ENCODE measurements around the gene DYNLL2.
"Not testable (repeated sequence)": the region's sequence is repeated elsewhere in the genome, so short reads cannot be mapped to it uniquely, and the experiment has no call there.

Gene DYNLL2

GRCh38 chr17:58065238-58065637 is 18.0 kb upstream of the DYNLL2 start:
- no peak overlapping the region for H3K4me3 ChIP-seq (replicated peaks; ENCODE audit: low read depth, low read length)
- DNase-seq (ENCODE audit: extremely low read depth, low read depth), result no peak
- TF ChIP-seq CTCF (IDR thresholded peaks at IDR 0.05; ENCODE audit: low read depth, low read length, missing control alignments), result no peak

- H3K4me3 ChIP-seq (replicated peaks; ENCODE audit: low read depth, low read length), result no peak overlapping the region
- TF ChIP-seq CTCF (IDR thresholded peaks at IDR 0.05; ENCODE audit: low read depth, low read length, missing control alignments), result no peak
- no peak for DNase-seq (ENCODE audit: extremely low read depth, low read depth)
These were observed 16.8 kb upstream of the DYNLL2 start for GRCh38 chr17:58066401-58066800.

DNA sequence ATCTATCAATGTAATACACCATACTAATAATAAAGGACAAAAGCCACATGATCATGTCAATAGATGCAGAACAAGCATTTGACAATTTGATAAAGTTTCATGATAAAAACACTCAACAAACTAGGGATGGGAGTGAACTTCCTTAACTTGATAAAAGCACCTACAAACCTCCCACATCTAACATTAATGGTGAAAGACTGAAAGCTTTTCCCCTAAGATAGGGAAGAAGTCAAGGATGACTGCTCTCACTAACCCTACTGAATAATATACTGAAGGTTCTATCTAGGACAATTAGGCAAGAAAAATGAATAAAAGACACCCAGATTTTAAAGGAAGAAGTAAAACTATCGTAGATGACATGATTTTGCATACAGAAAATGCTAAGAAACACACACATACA is 10.4 kb upstream of the DYNLL2 start:
- no peak for DNase-seq (ENCODE audit: extremely low read depth, low read depth)
- no peak for TF ChIP-seq CTCF (IDR thresholded peaks at IDR 0.05; ENCODE audit: low read depth, low read length, missing control alignments)
- no peak overlapping the region for H3K4me3 ChIP-seq (replicated peaks; ENCODE audit: low read depth, low read length)

DNA sequence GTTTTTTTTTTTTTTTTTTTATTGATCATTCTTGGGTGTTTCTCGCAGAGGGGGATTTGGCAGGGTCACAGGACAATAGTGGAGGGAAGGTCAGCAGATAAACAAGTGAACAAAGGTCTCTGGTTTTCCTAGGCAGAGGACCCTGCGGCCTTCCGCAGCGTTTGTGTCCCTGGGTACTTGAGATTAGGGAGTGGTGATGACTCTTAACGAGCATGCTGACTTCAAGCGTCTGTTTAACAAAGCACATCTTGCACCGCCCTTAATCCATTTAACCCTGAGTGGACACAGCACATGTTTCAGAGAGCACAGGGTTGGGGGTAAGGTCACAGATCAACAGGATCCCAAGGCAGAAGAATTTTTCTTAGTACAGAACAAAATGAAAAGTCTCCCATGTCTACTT is 10.0 kb upstream of the DYNLL2 start:
- not testable (repeated sequence) for DNase-seq (ENCODE audit: extremely low read depth, low read depth); H3K4me3 ChIP-seq (replicated peaks; ENCODE audit: low read depth, low read length)

DNA sequence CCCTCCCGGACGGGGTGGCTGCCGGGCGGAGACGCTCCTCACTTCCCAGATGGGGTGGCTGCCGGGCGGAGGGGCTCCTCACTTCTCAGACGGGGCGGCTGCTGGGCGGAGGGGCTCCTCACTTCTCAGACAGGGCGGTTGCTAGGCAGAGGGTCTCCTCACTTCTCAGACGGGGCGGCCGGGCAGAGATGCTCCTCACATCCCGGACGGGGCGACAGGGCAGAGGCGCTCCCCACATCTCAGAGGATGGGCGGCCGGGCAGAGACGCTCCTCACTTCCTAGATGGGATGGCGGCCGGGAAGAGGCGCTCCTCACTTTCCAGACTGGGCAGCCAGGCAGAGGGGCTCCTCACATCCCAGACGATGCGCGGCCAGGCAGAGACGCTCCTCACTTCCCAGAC is 8.8 kb upstream of the DYNLL2 start:
- not testable (repeated sequence) for H3K4me3 ChIP-seq (replicated peaks; ENCODE audit: low read depth, low read length); DNase-seq (ENCODE audit: extremely low read depth, low read depth)

DNA sequence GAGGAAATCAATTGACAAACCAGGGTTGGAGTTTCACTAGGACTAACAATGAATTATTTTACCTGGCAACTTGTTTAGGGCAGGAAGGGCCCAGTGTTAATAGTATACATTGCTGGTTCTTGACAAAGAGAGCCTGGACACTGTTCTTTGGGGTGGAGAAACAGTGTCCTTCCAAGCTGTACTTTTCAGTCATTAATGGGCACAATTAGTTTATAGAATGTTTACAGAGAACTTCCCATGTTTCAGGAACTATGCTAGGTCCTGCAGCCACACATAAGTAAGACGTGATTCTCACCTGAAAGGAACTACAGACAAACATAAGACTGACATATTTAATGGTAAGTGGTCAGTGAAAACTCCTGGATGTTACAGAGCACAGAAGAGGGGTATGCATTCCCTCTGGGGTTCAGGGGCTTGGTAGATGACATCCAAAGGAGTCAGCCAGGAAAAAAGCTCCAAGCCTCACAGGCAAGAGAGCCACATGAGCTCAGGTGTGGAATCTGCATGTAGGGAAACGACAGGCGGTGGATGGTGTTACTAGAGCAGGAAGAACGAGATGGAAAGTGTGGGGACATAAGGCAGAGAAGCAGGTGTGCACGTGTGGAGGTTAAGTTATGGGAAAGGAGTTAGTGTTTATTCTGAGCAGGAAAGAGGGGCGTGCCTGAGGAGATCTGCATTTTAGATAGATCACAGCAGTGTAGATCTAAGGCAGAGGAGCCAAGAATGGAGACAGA is 3.8 kb upstream of the DYNLL2 start:
- no peak for DNase-seq (ENCODE audit: extremely low read depth, low read depth)
- no peak overlapping the region for H3K4me3 ChIP-seq (replicated peaks; ENCODE audit: low read depth, low read length)
- no peak for TF ChIP-seq CTCF (IDR thresholded peaks at IDR 0.05; ENCODE audit: low read depth, low read length, missing control alignments)

GRCh38 chr17:58081646-58082340 is 1.4 kb upstream of the DYNLL2 start:
- no peak for TF ChIP-seq CTCF (IDR thresholded peaks at IDR 0.05; ENCODE audit: low read depth, low read length, missing control alignments)
- no peak for DNase-seq (ENCODE audit: extremely low read depth, low read depth)
- no peak overlapping the region for H3K4me3 ChIP-seq (replicated peaks; ENCODE audit: low read depth, low read length)

All from HFF-Myc (cell line).